ENCODE results near the gene RAPGEF3. TPM values are rescaled to one million over a fixed set of nuclear protein-coding genes. Genes with fewer than 3 reads are reported as not detected.

The RAPGEF3 gene
- total and polyA plus RNA-seq, 9 of the 15 experiments (the other 6 are each of a cell fraction or from before 2014, with no cell fraction given): 0.03 to 0.78 (median 0.37) TPM; not detected in 1

DNA sequence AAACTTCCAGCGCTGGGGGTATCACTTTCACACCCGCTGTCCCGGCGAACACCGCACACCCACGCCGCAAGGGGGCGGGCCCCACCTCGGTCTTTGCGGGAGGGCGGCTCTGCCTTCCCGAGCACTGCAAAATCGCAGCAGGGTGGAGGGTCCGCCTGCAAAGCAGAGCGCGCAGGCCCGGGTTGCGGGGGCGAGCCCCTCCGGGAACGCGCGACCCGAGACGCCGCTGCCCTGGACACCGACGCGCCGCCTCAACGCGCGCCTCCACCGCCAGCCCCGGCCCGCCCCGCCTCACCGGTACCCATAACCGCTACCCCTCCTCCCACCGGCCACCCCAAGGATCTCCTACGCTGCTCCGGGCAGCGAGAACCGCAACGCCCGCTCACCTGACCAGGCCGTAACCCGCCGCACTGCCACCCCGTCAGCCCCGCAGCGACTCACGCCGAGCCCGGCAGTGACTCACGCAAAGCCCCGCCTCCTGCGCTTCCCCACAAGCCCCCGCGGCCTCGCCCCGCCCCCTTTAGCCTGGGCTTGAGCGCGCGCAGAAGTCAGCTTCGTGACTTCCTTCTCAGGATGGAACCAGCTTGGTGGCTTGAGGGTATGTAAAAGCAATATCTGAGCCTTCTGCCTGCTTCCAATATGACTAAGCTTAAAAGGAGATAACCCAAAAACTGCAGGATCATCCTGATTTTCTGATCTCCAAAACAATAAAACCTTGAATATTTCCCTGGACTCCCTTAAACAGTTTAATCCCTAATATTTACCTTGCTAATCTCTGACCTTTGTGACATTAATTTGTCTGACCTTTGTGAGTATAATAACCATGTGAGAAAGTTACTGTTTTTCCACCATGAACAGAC is 52.9 kb downstream of the RAPGEF3 start, which contains the start of gene RPAP3 (continued):
- TF ChIP-seq MTA1 (IDR thresholded peaks at IDR 0.05; ENCODE audit: borderline replicate concordance) (peak; percentile 66; the same call in 1 of the 2 replicates), PCBP2 (IDR thresholded peaks at IDR 0.05; ENCODE audit: low read depth, low read length, poor library complexity, severe bottlenecking) (peak; percentile 9), NRF1 (conservative IDR thresholded peaks at IDR 0.05 in 1 of 2, IDR thresholded peaks at IDR 0.05 in 1 of 2) (peak; percentile 90 to 92), PTBP1 (IDR thresholded peaks at IDR 0.05; ENCODE audit: low read depth, low read length) (no peak), NR2C2 (CRISPR knock-in tag; IDR thresholded peaks at IDR 0.05) (no peak), NR2C2 (tag; IDR thresholded peaks at IDR 0.05) (peak; percentile 67), TAF7 (tag; IDR thresholded peaks at IDR 0.05) (no peak), MCM5 (IDR thresholded peaks at IDR 0.05; ENCODE audit: low read depth) (no peak), ETV5 (CRISPR knock-in tag; IDR thresholded peaks at IDR 0.05; ENCODE audit: low read depth) (no peak), TBP (optimal IDR thresholded peaks at IDR 0.05; ENCODE audit: low read depth, low read length) (peak; percentile 89), RBM17 (IDR thresholded peaks at IDR 0.05; ENCODE audit: borderline replicate concordance, low read depth, low read length) (no peak), POU5F1 (IDR thresholded peaks at IDR 0.05; ENCODE audit: borderline replicate concordance, low read depth, low read length, partially characterized antibody) (no peak), ZNF282 (CRISPR knock-in tag; IDR thresholded peaks at IDR 0.05) (0 out of 2 replicates have a peak, but pooled peaks have one; percentile 72), GABPB2 (CRISPR knock-in tag; conservative IDR thresholded peaks at IDR 0.05) (no peak), CEBPB (tag; IDR thresholded peaks at IDR 0.05) (no peak)
- TF ChIP-seq, protein P1, sequence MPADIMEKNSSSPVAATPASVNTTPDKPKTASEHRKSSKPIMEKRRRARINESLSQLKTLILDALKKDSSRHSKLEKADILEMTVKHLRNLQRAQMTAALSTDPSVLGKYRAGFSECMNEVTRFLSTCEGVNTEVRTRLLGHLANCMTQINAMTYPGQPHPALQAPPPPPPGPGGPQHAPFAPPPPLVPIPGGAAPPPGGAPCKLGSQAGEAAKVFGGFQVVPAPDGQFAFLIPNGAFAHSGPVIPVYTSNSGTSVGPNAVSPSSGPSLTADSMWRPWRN (IDR thresholded peaks at IDR 0.05; ENCODE audit: low read depth): no peak
- TF ChIP-seq, protein P2, sequence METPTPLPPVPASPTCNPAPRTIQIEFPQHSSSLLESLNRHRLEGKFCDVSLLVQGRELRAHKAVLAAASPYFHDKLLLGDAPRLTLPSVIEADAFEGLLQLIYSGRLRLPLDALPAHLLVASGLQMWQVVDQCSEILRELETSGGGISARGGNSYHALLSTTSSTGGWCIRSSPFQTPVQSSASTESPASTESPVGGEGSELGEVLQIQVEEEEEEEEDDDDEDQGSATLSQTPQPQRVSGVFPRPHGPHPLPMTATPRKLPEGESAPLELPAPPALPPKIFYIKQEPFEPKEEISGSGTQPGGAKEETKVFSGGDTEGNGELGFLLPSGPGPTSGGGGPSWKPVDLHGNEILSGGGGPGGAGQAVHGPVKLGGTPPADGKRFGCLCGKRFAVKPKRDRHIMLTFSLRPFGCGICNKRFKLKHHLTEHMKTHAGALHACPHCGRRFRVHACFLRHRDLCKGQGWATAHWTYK (CRISPR knock-in tag; IDR thresholded peaks at IDR 0.05): peak; percentile 61; the same call in 1 of the 2 replicates
- TF ChIP-seq, protein P3, sequence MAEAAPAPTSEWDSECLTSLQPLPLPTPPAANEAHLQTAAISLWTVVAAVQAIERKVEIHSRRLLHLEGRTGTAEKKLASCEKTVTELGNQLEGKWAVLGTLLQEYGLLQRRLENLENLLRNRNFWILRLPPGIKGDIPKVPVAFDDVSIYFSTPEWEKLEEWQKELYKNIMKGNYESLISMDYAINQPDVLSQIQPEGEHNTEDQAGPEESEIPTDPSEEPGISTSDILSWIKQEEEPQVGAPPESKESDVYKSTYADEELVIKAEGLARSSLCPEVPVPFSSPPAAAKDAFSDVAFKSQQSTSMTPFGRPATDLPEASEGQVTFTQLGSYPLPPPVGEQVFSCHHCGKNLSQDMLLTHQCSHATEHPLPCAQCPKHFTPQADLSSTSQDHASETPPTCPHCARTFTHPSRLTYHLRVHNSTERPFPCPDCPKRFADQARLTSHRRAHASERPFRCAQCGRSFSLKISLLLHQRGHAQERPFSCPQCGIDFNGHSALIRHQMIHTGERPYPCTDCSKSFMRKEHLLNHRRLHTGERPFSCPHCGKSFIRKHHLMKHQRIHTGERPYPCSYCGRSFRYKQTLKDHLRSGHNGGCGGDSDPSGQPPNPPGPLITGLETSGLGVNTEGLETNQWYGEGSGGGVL (CRISPR knock-in tag; IDR thresholded peaks at IDR 0.05): no peak
- TF ChIP-seq, protein P4, sequence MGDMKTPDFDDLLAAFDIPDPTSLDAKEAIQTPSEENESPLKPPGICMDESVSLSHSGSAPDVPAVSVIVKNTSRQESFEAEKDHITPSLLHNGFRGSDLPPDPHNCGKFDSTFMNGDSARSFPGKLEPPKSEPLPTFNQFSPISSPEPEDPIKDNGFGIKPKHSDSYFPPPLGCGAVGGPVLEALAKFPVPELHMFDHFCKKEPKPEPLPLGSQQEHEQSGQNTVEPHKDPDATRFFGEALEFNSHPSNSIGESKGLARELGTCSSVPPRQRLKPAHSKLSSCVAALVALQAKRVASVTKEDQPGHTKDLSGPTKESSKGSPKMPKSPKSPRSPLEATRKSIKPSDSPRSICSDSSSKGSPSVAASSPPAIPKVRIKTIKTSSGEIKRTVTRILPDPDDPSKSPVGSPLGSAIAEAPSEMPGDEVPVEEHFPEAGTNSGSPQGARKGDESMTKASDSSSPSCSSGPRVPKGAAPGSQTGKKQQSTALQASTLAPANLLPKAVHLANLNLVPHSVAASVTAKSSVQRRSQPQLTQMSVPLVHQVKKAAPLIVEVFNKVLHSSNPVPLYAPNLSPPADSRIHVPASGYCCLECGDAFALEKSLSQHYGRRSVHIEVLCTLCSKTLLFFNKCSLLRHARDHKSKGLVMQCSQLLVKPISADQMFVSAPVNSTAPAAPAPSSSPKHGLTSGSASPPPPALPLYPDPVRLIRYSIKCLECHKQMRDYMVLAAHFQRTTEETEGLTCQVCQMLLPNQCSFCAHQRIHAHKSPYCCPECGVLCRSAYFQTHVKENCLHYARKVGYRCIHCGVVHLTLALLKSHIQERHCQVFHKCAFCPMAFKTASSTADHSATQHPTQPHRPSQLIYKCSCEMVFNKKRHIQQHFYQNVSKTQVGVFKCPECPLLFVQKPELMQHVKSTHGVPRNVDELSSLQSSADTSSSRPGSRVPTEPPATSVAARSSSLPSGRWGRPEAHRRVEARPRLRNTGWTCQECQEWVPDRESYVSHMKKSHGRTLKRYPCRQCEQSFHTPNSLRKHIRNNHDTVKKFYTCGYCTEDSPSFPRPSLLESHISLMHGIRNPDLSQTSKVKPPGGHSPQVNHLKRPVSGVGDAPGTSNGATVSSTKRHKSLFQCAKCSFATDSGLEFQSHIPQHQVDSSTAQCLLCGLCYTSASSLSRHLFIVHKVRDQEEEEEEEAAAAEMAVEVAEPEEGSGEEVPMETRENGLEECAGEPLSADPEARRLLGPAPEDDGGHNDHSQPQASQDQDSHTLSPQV (IDR thresholded peaks at IDR 0.05): no peak
